Peyer's patch (tissue), 4 donors: Measurements from ENCODE around the gene PSD2.

Experiments used
- POLR2A ChIP-seq, 2 donors: fragments of 450-650 bp; IDR thresholded peaks; one replicate each; pipeline ENCODE4 v1.5.1; 2017; ENCODE audit warnings: antibody characterized with exemption in 2 of 2, mild to moderate bottlenecking in 2 of 2, moderate library complexity in 2 of 2
- TF ChIP-seq, protein P1 (sequence below), 6 experiments: fragments of 450-650 bp in 4 of 6; fragments of 200-600 bp in 2 of 6; sonication (generic) in 1 of 6; IDR thresholded peaks; one replicate each; pipeline ENCODE4 v1.5.1; 2017 to 2019; ENCODE audit warnings: antibody characterized with exemption in 6 of 6, mild to moderate bottlenecking in 3 of 6, moderate library complexity in 1 of 6

DNA sequence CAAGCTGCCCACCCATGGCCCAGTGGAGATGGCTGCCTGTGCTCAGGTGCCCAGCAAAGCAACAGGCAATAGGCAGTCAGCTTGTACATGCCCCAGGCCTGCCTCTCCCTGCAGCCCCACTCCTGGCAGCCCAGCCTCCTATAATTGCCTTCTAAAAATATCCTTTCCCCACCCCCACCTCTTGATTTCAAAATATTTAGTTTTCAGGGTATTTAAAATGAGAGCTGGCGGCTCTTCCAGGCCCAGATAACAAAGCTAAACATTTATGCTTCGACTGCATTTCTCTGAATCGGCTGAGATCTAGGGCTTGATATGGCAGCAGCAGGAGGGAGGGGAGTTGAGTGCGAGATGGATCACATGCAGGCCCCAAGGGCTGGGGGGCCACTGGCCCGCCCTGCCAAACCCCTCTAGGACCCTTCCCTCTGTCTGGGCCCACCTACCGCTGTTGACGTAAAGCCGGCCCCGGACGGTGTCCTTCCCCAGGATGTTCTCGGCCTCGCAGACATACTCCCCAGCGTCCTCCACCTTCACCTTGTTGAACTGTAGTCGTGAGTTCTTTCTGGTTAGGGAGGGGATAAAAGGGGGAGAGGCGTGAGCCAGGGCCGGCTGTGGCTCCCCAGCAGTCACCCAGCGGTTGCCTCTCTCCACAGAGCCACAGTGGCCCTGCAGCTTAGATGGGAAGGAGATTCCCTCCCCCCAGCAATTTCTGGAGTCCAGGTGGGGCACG, 85.0 kb downstream of the PSD2 start:
- TF ChIP-seq, protein P1, sequence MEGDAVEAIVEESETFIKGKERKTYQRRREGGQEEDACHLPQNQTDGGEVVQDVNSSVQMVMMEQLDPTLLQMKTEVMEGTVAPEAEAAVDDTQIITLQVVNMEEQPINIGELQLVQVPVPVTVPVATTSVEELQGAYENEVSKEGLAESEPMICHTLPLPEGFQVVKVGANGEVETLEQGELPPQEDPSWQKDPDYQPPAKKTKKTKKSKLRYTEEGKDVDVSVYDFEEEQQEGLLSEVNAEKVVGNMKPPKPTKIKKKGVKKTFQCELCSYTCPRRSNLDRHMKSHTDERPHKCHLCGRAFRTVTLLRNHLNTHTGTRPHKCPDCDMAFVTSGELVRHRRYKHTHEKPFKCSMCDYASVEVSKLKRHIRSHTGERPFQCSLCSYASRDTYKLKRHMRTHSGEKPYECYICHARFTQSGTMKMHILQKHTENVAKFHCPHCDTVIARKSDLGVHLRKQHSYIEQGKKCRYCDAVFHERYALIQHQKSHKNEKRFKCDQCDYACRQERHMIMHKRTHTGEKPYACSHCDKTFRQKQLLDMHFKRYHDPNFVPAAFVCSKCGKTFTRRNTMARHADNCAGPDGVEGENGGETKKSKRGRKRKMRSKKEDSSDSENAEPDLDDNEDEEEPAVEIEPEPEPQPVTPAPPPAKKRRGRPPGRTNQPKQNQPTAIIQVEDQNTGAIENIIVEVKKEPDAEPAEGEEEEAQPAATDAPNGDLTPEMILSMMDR (IDR thresholded peaks at IDR 0.05): no peak
- no peak for TF ChIP-seq POLR2A (IDR thresholded peaks at IDR 0.05)
